GM11168 (cell line): ENCODE measurements around the gene ERCC5.

ENCODE experiments used
- in situ Hi-C: fragments of 300-500 bp; cut with MboI; formaldehyde crosslinking; loops from one replicate; pipeline ENCODE4 v1.12.0; 2022; ENCODE audit warnings: low sequenced_read_pairs; ENCODE audit not compliant: unreplicated experiment

The ERCC5 gene

DNA sequence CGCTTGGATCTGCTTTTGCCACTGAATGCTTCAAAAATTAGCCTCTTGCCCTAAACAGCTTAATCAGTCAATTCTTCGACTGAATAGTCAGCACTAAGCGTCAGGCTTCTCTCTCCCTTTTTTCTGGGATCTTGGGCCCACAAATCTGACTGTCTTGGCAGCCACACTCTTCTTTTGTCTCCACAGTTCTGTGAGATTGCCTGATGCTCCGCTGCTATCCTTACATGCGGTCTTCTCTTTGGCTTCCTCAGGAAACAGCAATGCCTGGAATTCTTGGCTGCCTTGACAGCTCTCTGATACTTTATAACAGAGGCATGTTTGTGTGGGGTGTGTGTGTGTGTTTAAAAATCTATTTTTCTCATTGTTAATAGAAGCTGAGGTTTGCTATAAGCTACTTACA lies 32.6 kb downstream of the ERCC5 start:
- in situ Hi-C loops = no loop called here

DNA sequence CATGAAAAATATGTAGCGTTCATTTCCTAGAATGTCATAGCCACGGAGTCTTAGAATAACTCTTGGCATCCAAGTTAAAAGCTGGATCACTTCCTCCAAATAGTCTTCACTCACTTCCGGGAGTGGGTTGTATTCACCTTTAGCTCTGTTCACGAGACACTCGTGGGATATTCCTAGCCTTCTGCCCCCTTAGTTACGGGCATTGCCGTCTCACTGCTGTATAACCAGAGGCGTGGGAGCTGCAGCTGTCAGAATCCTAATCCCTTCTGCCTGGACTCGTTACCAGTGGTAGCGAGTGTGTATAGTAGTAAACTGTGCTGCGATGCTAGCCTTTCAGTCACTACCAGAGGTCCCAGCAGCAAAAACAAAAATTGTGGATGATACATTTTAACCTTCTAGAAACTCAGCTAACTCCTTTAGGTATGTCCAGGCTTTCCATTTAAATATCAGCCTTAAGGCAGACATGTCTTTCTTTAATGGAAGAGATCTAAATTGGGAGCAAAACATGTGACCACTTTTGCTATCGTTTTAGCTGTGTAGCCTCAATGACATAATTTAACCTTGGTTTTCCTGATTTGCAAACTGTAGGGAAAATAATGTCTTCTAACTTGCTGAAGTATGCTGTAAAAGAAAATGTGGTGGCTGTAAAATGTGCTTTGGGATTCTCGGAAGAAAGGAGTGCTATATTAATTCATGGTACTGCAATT lies 34.1 kb downstream of the ERCC5 start:
- in situ Hi-C loops = no loop called here

DNA sequence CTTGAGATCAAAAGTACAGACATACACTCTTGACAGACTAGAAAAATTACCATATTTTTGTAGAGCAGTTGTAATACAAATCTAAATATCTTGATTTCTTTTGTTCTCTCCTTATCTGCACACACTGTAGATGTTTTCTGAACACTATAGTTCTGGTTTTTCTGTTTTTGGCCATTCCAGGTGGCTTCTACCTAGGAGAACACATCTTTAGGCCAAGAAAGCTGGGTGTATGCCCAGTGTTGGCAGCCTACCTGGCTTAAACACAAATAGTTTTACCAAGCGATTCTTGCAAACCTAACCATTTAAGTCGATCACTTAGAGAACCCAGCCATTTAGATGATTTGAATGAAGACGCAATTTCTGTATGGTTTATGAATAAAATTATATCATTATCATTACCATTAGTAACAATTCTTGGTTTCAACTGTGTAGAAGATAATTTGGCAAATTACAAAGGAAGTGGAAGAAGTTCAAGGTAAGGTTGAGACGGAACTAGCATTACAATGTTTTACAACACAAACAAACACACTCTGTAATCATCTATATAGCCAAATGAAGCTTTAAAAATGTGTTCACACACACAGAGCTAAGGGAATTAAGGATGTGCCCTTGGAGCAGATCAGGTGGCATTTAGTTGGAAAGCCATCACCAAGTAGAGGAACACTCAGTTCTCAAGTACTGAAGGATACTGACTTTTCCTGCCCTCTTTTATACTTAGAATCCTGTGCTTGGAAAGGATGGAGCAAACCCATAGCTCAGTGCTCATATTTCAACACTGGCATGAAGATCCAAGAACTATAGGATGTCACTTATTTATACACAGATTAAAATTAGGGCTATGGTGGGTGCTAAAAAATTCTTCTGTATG lies 36.2 kb downstream of the ERCC5 start:
- in situ Hi-C loops = no loop called here

DNA sequence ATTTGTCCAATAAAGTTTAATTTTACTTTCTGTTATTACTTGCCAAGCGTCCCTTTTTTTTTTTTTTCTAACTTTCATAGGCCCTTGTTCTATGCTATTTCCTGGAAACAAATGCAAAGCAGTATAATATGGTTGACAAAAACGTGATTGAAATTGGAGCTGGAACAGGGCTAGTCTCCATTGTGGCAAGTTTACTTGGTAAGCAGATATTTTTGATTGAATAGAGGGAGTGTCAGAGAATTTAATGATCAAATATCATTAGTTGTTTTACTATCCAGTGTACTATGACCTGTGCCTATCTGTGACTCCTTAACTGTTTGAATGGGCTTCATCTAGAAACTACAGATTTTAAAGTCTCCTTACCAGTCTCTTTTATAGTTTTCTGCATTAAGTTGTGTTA lies 46.7 kb downstream of the ERCC5 start:
- in situ Hi-C loops = no loop called here

DNA sequence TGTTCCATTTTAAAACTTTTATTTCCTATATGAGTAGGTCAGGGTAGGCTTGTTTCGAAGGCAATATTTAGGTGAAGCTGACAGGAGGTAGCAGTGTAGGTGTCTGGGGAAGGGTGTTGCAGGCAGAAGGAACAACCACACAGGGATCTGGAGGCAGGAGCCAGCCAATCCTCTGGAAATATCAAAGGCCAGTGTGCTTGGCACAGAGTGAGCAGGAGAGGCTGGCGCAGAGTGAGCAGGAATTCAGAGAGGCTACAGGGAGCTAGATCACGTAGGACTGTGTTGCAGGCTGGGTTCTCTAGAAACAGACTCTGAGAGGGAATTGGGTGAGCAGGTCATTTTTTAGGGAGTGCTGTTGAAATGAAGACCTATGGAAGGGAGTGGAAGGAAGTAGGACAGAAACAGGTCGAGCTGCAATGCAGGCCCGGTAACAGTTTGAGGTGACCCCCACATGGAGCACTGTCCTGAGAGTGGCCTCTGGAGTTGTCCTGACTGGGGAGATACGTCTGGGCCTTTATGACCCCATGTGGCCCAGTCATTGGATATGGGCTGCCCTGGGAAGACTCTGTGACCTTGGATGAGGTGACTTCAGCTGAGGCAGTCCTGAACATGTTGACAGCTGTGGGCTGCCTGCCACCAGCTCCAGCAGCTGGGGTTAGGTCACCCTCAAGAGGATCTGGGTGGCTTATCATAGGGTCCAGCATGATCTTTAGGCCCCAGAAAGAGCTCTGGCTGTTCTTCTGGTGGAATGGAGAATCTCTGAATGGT lies 51.7 kb downstream of the ERCC5 start:
- in situ Hi-C loops = no loop called here

DNA sequence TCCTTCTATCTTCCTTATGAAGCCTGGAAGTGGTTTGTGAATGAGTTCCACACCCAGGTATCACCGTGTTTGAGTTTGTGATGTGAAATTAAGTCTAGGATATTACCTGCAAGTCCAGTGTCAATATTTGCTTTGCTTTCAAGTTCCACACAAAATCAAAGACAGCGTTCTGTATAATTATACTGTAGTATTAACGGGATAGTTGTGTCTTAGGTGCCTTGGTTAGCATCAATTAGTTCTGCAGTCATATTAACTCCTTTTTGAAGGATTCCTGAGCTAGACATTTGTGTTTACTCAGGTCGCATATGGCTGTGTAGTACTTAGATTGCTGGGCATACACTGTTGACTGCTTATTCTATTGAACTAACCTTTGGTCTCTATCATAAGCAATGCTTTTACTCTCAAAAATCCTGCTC lies 54.4 kb downstream of the ERCC5 start:
- in situ Hi-C loops = no loop called here

DNA sequence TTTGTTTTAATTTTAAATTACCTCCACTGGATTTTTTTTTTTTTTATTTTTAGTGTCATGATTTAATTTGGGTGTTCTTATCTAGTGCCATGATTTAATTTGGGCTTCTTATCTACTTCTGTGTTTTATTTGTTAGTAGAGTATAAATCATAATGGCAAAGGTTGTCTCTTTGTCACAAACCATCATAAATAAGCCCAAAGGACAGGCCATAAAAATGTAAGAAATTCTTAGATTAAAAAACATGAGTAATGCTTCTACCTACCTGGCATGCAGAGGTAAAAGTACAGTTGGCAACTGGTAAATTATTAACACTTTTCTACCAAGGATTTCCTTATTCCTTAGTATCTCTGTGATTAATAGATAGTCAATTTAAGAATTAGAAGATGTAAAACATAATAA lies 55.2 kb downstream of the ERCC5 start:
- in situ Hi-C loops = no loop called here

DNA sequence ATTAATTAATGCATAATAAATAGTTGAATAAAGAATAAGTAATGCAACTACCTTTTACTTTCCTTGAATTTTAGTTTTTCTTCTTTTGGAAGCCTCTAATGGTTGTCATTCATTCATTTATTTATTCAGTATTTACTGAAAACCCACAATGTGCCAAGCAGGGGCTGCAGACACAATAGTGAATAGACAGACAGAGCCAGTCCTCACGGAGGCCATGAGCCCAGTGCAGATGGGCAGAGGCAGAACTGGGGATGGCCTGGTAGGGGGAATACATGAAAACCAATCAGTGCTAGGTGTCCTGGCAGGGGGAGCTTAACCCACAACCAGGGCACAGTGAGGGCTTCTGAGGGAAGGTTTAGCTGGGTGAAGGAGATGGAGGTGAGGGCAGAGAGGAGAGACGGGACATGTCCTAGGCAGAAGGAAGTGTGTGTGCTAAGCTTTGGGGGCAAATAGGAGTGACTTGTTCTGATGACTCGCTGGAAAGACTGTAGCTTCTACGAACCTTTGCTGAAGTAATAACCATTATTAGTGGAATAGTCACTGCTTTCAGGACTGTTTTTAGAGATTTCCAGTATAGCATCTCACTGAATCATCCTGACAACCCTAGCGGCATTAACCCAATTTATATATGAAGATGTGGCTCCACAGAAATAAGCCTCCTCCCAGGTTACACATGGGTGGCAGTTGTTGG lies 55.9 kb downstream of the ERCC5 start:
- in situ Hi-C loops = no loop called here

DNA sequence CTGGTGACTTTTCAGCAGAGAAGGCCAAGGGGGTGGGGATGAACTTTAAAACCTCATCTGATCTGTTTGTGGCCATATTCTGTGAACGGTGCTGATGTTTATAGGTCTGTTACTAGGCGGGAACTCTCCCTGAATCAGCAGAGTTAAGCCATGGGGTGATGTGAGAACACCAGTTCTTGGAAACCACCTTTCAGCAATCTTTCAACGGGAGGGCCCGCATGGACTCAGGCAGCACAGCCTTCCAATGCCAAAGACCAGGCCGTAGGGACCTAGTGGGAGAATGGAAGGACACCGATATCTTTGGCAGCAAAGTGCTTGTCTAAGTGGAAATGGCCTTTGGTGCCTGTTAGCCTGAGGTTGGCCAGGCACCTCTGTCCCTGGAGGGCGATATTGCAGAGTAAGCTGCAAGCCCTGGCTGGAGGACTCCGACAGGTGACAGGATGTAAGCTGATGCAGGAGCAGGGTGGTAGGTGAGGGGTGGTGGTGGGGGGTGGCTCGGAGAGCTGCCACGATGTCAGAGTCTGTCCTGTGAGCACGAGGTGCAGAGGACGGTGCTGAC lies 57.0 kb downstream of the ERCC5 start:
- in situ Hi-C loops = no loop called here

DNA sequence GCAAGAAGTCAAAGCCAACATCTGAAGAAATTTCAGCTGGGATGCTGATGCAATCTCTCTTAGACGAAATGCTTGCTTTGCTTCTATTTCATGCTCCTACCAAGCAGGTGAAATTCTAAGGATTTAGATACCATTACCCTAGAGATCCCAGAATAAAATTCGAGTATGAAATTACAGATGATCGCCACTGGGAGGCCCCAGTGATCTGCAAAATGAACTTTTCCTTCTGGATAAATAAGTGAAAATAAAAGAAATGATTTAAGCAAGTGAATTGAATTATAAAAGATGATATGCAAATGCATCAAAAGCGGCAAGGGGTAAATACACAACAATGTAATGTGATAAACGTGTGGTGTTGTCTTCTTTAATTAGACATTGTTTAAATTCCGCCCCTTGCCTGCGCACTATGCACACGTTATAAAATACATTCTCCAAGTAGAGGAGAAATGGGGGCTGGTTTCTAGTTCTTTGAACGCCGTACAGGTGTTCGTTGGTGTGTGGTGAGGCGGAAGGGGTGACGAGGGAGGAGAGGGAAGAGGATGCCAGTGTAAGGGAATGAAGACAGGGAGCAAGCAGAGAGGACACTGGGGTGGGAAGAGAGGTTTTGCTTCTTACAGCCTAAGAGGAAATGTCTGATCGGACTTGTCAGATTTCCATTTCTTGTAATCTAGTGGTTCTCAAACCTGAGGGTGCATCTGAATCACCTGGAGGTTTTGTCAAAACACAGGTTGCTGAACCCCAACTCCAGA lies 58.0 kb downstream of the ERCC5 start:
- in situ Hi-C loops = no loop called here

DNA sequence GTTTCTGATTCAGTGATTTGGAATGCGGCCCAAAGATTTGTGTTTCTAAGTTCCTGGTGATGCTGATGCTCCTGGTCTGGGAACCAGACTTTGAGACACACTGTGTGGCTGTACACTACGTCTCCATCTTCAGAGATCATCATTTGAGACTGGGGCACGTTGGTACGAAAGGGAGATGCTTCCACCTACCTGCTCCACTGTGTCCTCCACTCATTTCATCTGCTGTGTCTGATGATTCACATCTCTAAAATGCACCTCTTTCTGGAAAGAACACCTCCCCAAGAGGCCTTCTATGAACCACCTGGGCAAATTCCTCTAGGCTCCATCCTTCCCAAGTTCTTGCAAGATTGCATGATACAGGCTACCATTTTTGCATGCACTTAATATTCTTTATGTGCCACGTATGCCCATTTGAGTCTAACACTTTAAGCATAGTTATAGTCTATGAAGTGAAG lies 58.6 kb downstream of the ERCC5 start:
- in situ Hi-C loops = no loop called here

DNA sequence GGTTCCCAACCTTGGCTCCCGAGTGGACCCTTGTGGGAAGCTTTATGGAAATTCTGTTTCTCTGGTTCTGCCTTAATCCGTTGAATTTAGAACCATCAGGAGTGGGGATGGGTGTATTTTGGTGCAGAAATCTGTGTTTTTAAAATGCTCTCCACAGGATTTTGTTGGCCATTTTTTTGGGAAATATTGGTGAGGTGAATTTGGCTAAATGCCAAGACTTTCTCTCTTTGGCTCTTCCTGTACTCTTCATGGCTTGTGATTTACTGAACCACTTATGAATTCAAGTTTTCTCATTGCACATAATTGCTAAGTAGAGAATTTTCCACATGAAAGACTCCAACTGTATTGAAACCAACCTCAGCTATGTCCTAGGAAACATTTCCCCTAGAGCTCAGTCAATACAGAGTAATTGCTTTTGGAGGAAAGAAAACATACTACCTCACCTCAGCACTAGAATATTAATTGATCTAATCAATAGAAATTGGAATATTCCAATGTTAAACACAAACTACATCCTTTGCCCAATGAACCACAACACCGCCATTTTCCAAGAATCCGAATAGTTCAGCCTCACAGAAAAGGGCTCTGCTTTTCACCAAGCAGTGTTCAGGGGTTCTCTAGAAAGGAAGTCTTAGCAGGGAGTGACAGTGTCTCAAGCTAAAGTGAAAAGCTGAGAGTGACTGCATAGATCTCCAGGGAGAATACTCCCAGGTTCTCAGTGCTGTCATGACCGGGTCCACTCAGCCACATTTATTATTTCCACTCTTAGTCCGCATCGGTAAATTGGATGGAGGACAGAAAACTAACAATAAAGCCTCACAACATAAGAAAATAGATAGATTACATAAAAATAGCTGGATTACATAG lies 60.3 kb downstream of the ERCC5 start:
- in situ Hi-C loops = no loop called here

DNA sequence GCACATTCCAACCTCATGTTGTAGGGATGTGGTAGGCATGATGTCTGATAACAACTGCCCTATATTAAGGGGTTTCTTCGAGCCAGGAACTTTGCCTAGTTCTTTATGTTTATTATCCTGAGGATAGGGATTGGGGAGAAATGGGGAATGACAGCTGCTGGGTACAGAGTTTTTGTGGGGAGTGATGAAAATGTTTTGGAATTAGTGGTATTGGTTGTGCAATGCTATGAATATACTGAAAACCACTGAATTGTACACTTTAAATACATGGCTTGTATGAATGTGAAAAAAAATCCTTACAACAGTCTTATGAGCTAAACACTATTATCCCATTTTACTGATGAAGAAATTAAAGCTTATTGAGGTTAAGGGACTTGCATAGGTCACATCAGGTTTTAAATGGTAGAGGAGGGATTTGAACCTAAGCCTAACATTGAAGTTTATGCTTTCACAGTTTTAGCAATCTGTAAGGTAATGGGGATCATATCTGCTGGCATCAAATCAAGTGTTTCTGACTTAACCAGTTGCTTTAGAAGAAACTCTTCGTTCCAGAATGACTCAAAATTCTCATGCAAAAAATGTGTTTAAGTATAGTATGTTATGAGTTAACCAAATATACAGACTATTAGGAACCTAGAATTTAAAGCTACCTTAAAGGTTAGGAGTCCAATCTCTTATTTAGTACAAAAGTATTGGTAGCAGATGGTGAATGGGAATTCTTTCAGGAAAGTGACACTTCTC lies 61.4 kb downstream of the ERCC5 start:
- in situ Hi-C loops = no loop called here

DNA sequence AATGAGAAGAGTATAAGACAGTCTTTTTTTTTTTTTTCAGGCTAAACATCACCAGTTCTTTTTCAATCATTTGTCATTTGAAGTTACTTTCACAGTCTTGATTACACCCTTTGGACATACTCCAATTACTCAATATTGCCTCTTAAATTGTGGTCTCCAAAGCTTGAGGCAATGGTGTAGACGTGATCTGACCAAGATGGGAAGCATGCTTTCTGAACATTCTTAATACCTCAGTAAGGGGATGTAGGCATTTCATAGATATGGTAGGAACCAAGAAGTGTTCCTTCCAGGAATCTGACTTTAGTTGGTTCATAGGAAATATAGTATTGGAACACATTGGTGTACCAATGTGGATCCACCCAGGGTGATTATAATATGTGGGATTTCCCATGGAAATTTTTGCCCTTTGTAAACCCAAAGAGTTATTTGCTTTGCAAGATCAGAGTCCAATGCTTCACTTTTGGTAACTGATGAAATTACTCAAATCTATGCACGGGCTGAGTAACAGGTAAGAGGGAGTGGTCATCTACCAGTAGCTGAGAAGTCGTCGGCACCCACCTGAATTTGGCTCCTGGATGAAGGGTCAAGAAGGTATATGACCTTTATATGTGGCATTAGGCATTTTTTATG lies 62.2 kb downstream of the ERCC5 start:
- in situ Hi-C loops = no loop called here

DNA sequence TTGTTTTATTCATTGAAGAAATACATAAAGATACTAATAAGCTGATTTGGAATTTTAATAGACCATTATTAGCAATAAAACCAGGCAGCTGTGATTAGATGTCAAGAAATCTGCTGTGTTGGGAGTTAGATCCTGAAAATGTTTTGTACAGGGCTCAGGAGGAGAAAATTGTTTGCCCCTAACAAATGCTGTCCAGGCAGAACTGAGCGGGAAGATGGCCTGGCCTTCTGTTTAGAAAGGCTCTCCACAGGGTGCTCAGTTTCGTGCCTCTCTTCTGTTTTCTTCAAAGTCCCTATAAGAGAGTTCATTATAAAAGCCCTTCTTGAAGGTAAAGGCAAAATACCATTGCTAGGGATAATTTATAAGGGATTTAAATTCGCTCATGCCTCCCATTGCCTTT lies 64.1 kb downstream of the ERCC5 start:
- in situ Hi-C loops = loop anchor here (10.0 kb wide), 1 partner anchor 225 kb away; no protein-coding TSS in a partner anchor

DNA sequence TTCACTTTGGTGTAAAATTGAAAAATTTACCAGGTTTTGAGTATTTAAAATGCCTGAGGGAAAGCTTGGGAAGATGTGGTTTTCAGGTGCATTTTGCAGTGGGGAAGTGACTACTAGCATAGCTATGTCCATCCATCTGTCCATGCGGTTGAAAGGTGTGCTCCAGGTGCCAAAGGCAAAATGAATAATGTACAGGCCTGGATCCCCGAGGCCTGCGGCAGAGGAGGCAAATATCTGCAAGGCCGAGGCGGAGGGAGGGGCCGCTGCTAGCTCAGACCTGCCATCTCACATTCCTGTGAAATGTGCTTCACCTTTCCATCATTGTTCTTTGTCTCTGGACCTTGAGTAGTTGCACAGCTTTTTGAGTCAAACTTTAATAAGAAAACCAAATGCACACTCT lies 65.5 kb downstream of the ERCC5 start:
- in situ Hi-C loops = loop anchor here (10.0 kb wide), 1 partner anchor 223 kb away; no protein-coding TSS in a partner anchor

DNA sequence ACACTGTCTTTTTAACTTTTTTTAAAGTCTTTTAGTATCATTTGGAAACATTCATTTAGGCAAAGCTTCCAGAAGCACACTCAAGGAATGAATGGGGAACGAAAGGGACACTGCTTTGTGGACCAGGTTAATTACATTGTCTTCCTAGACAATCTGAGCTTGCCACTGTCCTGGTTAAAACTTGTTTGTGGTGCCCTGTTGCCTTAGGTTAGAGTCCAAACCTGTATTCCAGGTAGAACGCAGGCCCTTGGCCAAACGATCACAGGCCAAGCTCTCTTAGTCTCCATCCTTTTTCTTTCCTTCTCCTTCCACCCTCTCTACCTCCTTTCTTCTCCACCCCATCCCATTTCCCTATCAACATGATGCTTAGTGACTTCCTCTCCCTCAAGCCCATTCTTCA lies 66.8 kb downstream of the ERCC5 start:
- in situ Hi-C loops = loop anchor here (10.0 kb wide), 1 partner anchor 222 kb away; no protein-coding TSS in a partner anchor
